ENCODE results near the gene LRRC45. TPM values are rescaled to one million over a fixed set of nuclear protein-coding genes. Genes with fewer than 3 reads are reported as not detected.

Gene LRRC45
- total RNA-seq, 1 experiment from 2014 or later: 40.1 TPM

DNA sequence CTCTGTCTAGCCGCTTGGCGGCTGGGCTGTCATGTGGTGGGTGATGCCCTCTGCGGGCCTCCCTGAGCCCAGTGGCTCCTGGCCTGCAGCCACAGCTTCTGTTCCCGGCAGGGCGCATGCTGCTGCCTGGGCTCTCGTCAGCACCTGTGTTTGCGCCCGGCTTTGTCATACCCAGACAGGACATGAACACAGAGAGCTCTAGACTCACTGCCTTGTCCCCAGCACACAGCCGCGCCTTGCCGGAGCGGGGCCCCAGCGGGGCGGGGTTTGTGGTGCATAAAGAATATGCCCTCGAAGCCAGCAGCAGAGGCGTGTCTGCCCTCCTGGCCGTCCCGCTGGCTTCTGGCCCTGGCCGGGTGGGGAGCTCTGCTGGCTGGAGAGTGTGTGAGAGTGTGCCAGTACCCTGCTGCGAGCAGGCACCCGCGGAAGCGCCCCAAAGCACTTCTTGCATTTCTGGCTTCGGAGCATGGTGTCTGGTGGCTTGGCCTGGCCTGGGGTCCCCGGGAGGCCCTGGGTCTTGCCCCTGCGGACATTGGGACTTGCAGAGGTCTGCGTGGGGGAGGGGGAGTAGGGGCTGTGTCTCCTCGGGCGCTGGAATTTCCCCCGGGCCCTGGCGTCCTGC is 31.3 kb upstream of the LRRC45 start:
- ATAC-seq (peak; percentile 59), DNase-seq (ENCODE audit: low read depth, low spot score) (no peak)
- RAD21 ChIA-PET (ENCODE audit: low non-redundant PET in 1 of 2, low total read pairs in 2 of 2, uncharacterized antibody in 2 of 2, unreplicated experiment in 2 of 2): no interaction called here
- no peak for TF ChIP-seq EZH2 (IDR thresholded peaks at IDR 0.05)
- no peaks in the 10 kb centered on the region for H3K27me3 ChIP-seq (ENCODE audit: insufficient read depth, low read length)
- peak overlapping the region; percentile 34; the same call in 1 of the 2 replicates for H3K27ac ChIP-seq (ENCODE audit: low read depth, low read length)
- BruUV-seq (replicated peaks): no TSS peak
- CTCF ChIA-PET: no interaction called here
- intact Hi-C loops (cut with micrococcal nuclease): no loop called here
- POLR2A ChIA-PET: no interaction called here
- H2AFZ ChIP-seq (ENCODE audit: low read depth, low read length, poor library complexity, severe bottlenecking): no peak overlapping the region
- H3K79me2 ChIP-seq (ENCODE audit: insufficient read depth, low read length): no peaks in the 10 kb centered on the region
- H4K20me1 ChIP-seq (ENCODE audit: insufficient read depth): no peaks in the 10 kb centered on the region
- peak overlapping the region; percentile 2; the same call in 1 of the 2 replicates for H3K4me2 ChIP-seq (ENCODE audit: low read length)
- H3K4me3 ChIP-seq (replicated peaks in 1 of 2; ENCODE audit: low read depth in 1 of 2, low read length in 2 of 2): no peak overlapping the region
- no peaks in the 10 kb centered on the region for H3K9me3 ChIP-seq (ENCODE audit: control insufficient read depth in 1 of 2, insufficient read depth in 1 of 2, low read depth in 1 of 2, low read length in 2 of 2)
- H3K36me3 ChIP-seq (ENCODE audit: control insufficient read depth in 1 of 2, insufficient read depth in 2 of 2, low read length in 2 of 2): no peaks in the 10 kb centered on the region; a peak in 1 of 4 replicates
- no peak overlapping the region for H3K9ac ChIP-seq (ENCODE audit: low read length)
- peaks cover 10 to 11% of the 10 kb centered on the region in 2 experiments; a peak in 3 of 4 replicates for H3K4me1 ChIP-seq (ENCODE audit: control insufficient read depth in 1 of 2, insufficient read depth in 2 of 2, low read length in 2 of 2)
- H3K9me2 ChIP-seq (ENCODE audit: insufficient read depth): no peaks in the 10 kb centered on the region

DNA sequence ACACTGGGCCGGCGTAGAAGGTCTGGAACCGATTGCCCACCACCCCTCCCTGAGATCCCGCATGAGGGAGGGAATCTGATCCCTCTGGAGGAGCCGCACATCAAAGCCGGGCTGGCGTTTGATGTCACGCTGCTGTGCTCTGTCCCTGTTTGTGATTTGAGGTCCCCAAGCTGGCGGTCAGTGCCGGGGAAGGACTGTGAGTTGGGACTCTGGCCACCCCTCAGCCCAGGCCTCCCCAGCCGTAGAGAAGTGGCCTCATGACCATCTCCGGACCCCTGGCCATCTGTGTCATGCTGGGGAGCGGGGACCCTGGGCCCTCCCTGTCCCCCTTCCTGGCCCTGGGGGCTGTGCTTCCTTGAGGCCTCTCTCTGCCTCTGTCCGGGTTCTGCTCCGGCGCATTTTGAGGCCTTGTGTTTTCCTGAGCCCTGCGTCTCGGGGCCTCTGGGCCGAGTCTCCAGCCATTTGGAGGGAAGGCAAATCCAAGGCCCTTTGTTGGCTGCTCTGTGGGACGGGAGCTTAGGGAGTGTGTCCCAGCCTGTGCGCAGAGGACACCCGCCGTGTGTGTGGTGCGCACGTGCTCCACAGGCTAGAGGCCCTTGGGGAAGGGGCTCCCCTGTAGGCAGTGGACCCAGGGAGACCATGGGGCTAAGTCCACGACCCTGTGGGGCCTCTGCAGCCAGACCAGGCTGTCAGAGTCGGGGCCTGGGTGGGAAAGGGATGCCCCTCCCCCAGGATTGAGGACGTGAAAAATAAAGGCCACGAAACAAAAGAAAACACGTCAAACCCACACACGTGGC is 30.6 kb upstream of the LRRC45 start:
- Histone ChIP-seq H3K4me1 (ENCODE audit: control insufficient read depth in 1 of 2, insufficient read depth in 2 of 2, low read length in 2 of 2) (peaks cover 10 to 11% of the 10 kb centered on the region in 2 experiments; a peak in 3 of 4 replicates), H4K20me1 (ENCODE audit: insufficient read depth) (no peaks in the 10 kb centered on the region), H3K4me3 (replicated peaks in 1 of 2; ENCODE audit: low read depth in 1 of 2, low read length in 2 of 2) (no peak overlapping the region), H3K27ac (ENCODE audit: low read depth, low read length) (no peak overlapping the region; the same call in 1 of the 2 replicates), H3K9me3 (ENCODE audit: control insufficient read depth in 1 of 2, insufficient read depth in 1 of 2, low read depth in 1 of 2, low read length in 2 of 2) (no peaks in the 10 kb centered on the region), H2AFZ (ENCODE audit: low read depth, low read length, poor library complexity, severe bottlenecking) (no peak overlapping the region), H3K9me2 (ENCODE audit: insufficient read depth) (no peaks in the 10 kb centered on the region), H3K4me2 (ENCODE audit: low read length) (no peak overlapping the region), H3K79me2 (ENCODE audit: insufficient read depth, low read length) (no peaks in the 10 kb centered on the region), H3K36me3 (ENCODE audit: control insufficient read depth in 1 of 2, insufficient read depth in 2 of 2, low read length in 2 of 2) (no peaks in the 10 kb centered on the region; a peak in 1 of 4 replicates), H3K27me3 (ENCODE audit: insufficient read depth, low read length) (no peaks in the 10 kb centered on the region), H3K9ac (ENCODE audit: low read length) (no peak overlapping the region)
- intact Hi-C loops (cut with micrococcal nuclease): no loop called here
- DNase-seq (ENCODE audit: low read depth, low spot score) (no peak), ATAC-seq (no peak)
- ChIA-PET CTCF (no interaction called here), POLR2A (no interaction called here), RAD21 (ENCODE audit: low non-redundant PET in 1 of 2, low total read pairs in 2 of 2, uncharacterized antibody in 2 of 2, unreplicated experiment in 2 of 2) (no interaction called here)
- TF ChIP-seq CBX3 (IDR thresholded peaks at IDR 0.05; ENCODE audit: low read depth): no peak
- no peak for TF ChIP-seq JUND (IDR thresholded peaks at IDR 0.05)
- TF ChIP-seq ZNF274 (IDR thresholded peaks at IDR 0.05; ENCODE audit: low read depth, low read length): no peak
- no peak for TF ChIP-seq YY1 (IDR thresholded peaks at IDR 0.05; ENCODE audit: extremely low read depth, insufficient replicate concordance, low read depth, low read length)
- TF ChIP-seq RAD21 (IDR thresholded peaks at IDR 0.05; ENCODE audit: low read depth): no peak
- TF ChIP-seq, protein P1, sequence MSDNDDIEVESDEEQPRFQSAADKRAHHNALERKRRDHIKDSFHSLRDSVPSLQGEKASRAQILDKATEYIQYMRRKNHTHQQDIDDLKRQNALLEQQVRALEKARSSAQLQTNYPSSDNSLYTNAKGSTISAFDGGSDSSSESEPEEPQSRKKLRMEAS (IDR thresholded peaks at IDR 0.05): no peak
- BruUV-seq (replicated peaks): no TSS peak
